H1 (cell line): ENCODE data around the gene BBIP1. TPM values are rescaled to one million over a fixed set of nuclear protein-coding genes. Genes with fewer than 3 reads are reported as not detected.

Experiments
- BACH1 ChIP-seq: IDR thresholded peaks from 2 replicates; pipeline ENCODE4 v1.6.1; 2012; ENCODE audit warnings: low read length, improper control_type of control experiment
- BCL11A ChIP-seq, 2 experiments: IDR thresholded peaks; one replicate each; pipeline ENCODE4 v1.6.1; 2011; ENCODE audit warnings: low read depth in 2 of 2, low read length in 2 of 2, mild to moderate bottlenecking in 2 of 2
- CEBPB ChIP-seq: IDR thresholded peaks from 2 replicates; pipeline ENCODE4 v1.6.1; 2012; ENCODE audit warnings: low read depth, low read length
- CREB1 ChIP-seq: IDR thresholded peaks from 2 replicates; pipeline ENCODE4 v1.6.1; 2012; ENCODE audit warnings: inconsistent platforms
- EZH2 ChIP-seq: fragments of 200-600 bp; sonication (generic); IDR thresholded peaks from 2 replicates; pipeline ENCODE4 v1.7.1; 2012; ENCODE audit warnings: low read depth, mild to moderate bottlenecking, moderate library complexity, low read length, inconsistent platforms; ENCODE audit not compliant: severe bottlenecking
- FOSL1 ChIP-seq: IDR thresholded peaks from 2 replicates; pipeline ENCODE4 v1.6.1; 2011; ENCODE audit warnings: mild to moderate bottlenecking, low read depth, low read length, moderate library complexity; ENCODE audit not compliant: insufficient read depth
- JUN ChIP-seq: IDR thresholded peaks from 2 replicates; pipeline ENCODE4 v1.6.1; 2011; ENCODE audit warnings: low read depth, mild to moderate bottlenecking, improper control_type of control experiment, low read length
- JUND ChIP-seq: IDR thresholded peaks from 2 replicates; pipeline ENCODE4 v1.6.1; 2011; ENCODE audit warnings: mild to moderate bottlenecking, improper control_type of control experiment, low read length
- NANOG ChIP-seq: IDR thresholded peaks from 2 replicates; pipeline ENCODE4 v1.6.1; 2011; ENCODE audit warnings: low read length, low read depth, mild to moderate bottlenecking, inconsistent platforms; ENCODE audit not compliant: insufficient read depth, poor library complexity, severe bottlenecking
- polyA plus RNA-seq, 7 experiments: library from polyadenylated mRNA; depleted of rRNA in 3 of 7; stranded (reverse) in 5 of 7; unstranded in 2 of 7; fragments of >200 nt in 5 of 7; fragments of 200-250 nt in 2 of 7; gene quantifications; 1 replicate in 5 of 7; 2 replicates in 1 of 7; 4 replicates in 1 of 7; pipeline versions ENCODE4 v1.2.1 to v1.2.3, GENCODE V29; 2011 to 2013; ENCODE audit warnings: missing spikeins in 2 of 7, mixed read lengths in 2 of 7
- total RNA-seq: library from RNA; stranded (reverse); fragmentation: NEBNext Ultra II Directional; extraction: Animal tissue kit (Norgen Biotek cat#: 25700); gene quantifications from 2 replicates; pipeline ENCODE4 v1.2.1, GENCODE V29; 2021
- TF ChIP-seq, protein P1 (sequence below): fragments of 300-600 bp; sonication (generic); IDR thresholded peaks from 2 replicates; pipeline ENCODE4 v1.7.1; 2012; ENCODE audit warnings: low read length, moderate library complexity, mild to moderate bottlenecking, inconsistent platforms; ENCODE audit not compliant: insufficient replicate concordance

The BBIP1 gene
- total and polyA plus RNA-seq, 2 of the 8 experiments (the other 6 are each of a cell fraction or from before 2014, with no cell fraction given), result 8.8 to 19.6 TPM

DNA sequence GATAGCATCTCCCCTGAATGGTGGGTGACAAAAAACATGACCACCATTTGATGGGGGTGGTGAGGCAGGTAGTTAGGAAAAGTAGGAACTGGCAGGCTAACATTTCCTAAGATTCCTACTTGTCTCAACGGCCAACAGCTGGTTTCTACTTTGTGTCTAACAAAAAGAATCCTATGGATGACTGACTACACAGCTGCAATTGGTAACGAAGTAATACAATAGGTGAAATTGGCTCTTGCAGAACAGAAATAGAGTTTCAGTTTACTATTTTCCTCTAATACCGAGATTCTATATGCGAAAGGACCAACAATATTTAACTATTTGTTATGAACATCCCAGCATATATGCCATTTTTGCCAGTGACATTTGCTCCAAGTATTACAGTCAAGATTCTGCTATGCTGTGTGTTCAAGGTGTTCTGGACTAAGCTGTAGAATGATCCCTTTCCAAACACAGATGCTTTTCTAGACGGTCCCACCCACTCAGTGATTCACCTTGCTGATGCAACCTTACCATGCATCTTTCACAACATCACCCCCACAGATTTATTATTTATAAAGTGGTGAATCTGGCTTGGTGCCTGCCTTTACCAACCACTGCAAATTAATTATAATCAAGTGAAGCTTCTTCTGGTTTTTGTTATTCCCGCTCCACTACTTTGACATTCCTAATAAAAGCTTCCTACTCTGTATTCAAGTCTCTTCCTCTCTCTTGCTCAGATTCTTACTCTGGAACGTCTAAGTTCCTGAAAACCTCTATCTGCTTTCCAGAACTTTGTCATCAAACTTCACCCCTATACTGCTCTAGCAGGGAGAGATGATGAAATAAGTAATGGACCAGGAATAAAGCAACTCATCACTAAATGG, 16.8 kb downstream of the BBIP1 start (continued):
- TF ChIP-seq, protein P1, sequence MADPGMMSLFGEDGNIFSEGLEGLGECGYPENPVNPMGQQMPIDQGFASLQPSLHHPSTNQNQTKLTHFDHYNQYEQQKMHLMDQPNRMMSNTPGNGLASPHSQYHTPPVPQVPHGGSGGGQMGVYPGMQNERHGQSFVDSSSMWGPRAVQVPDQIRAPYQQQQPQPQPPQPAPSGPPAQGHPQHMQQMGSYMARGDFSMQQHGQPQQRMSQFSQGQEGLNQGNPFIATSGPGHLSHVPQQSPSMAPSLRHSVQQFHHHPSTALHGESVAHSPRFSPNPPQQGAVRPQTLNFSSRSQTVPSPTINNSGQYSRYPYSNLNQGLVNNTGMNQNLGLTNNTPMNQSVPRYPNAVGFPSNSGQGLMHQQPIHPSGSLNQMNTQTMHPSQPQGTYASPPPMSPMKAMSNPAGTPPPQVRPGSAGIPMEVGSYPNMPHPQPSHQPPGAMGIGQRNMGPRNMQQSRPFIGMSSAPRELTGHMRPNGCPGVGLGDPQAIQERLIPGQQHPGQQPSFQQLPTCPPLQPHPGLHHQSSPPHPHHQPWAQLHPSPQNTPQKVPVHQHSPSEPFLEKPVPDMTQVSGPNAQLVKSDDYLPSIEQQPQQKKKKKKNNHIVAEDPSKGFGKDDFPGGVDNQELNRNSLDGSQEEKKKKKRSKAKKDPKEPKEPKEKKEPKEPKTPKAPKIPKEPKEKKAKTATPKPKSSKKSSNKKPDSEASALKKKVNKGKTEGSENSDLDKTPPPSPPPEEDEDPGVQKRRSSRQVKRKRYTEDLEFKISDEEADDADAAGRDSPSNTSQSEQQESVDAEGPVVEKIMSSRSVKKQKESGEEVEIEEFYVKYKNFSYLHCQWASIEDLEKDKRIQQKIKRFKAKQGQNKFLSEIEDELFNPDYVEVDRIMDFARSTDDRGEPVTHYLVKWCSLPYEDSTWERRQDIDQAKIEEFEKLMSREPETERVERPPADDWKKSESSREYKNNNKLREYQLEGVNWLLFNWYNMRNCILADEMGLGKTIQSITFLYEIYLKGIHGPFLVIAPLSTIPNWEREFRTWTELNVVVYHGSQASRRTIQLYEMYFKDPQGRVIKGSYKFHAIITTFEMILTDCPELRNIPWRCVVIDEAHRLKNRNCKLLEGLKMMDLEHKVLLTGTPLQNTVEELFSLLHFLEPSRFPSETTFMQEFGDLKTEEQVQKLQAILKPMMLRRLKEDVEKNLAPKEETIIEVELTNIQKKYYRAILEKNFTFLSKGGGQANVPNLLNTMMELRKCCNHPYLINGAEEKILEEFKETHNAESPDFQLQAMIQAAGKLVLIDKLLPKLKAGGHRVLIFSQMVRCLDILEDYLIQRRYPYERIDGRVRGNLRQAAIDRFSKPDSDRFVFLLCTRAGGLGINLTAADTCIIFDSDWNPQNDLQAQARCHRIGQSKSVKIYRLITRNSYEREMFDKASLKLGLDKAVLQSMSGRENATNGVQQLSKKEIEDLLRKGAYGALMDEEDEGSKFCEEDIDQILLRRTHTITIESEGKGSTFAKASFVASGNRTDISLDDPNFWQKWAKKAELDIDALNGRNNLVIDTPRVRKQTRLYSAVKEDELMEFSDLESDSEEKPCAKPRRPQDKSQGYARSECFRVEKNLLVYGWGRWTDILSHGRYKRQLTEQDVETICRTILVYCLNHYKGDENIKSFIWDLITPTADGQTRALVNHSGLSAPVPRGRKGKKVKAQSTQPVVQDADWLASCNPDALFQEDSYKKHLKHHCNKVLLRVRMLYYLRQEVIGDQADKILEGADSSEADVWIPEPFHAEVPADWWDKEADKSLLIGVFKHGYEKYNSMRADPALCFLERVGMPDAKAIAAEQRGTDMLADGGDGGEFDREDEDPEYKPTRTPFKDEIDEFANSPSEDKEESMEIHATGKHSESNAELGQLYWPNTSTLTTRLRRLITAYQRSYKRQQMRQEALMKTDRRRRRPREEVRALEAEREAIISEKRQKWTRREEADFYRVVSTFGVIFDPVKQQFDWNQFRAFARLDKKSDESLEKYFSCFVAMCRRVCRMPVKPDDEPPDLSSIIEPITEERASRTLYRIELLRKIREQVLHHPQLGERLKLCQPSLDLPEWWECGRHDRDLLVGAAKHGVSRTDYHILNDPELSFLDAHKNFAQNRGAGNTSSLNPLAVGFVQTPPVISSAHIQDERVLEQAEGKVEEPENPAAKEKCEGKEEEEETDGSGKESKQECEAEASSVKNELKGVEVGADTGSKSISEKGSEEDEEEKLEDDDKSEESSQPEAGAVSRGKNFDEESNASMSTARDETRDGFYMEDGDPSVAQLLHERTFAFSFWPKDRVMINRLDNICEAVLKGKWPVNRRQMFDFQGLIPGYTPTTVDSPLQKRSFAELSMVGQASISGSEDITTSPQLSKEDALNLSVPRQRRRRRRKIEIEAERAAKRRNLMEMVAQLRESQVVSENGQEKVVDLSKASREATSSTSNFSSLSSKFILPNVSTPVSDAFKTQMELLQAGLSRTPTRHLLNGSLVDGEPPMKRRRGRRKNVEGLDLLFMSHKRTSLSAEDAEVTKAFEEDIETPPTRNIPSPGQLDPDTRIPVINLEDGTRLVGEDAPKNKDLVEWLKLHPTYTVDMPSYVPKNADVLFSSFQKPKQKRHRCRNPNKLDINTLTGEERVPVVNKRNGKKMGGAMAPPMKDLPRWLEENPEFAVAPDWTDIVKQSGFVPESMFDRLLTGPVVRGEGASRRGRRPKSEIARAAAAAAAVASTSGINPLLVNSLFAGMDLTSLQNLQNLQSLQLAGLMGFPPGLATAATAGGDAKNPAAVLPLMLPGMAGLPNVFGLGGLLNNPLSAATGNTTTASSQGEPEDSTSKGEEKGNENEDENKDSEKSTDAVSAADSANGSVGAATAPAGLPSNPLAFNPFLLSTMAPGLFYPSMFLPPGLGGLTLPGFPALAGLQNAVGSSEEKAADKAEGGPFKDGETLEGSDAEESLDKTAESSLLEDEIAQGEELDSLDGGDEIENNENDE, result no peak
- no peak for TF ChIP-seq FOSL1
- no peak for TF ChIP-seq JUND
- TF ChIP-seq CEBPB, result no peak
- TF ChIP-seq NANOG, result no peak
- no peak for TF ChIP-seq EZH2
- TF ChIP-seq CREB1, result no peak
- no peak for TF ChIP-seq JUN
- TF ChIP-seq BACH1, result no peak
- no peak for TF ChIP-seq BCL11A (IDR thresholded peaks at IDR 0.05; ENCODE audit: low read depth in 2 of 2, low read length in 2 of 2)
